ENCODE data around the gene CELF2. TPM values are rescaled to one million over a fixed set of nuclear protein-coding genes. Genes with fewer than 3 reads are reported as not detected.

Gene CELF2
- polyA plus RNA-seq, 2 donors: 2.2 to 4.0 TPM

DNA sequence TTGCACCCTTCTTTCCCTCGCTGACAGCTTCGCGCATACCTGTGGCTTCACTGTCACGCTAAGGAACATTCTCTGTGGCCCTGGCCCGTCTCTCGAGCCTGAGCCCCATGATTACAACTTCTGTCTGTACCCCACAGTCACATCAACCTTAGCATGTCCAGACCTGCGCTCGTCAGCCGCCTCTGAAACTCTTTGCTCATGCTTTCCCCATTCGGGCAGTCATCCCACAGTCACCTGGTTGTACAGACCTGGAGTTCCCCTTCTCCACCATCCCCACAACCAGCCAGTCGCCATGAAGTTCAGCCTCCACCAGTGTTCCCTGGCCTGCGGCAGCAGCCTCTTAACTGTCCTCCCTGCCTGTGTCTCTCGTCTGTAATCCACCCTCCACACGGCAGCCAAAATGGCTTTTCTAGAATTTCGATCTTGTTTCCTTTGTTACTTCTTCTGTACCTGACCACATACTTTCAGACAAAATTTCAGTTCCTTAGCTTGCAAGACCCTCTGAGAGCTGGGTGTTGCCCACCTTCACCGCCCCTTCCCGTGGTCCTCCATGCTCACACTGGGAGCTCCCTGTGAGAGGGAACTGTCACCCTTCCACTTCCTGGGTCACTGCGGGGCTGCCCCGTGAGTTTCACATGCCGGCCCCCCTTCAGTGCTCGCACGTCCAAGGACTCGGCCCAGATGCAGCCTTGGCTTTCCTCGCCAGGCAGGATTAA, 229.2 kb downstream of the CELF2 start:
- Histone ChIP-seq H3K9me3 (ENCODE audit: control insufficient read depth in 2 of 2, insufficient read depth in 1 of 2, low read depth in 1 of 2, low read length in 1 of 2) (no peaks in the 10 kb centered on the region), H3K27me3 (ENCODE audit: control insufficient read depth in 1 of 2, insufficient read depth in 2 of 2, low read length in 2 of 2) (no peaks in the 10 kb centered on the region), H3K27ac (ENCODE audit: low read depth in 2 of 2, low read length in 1 of 2) (no peak overlapping the region), H3K4me1 (ENCODE audit: control insufficient read depth in 2 of 2, insufficient read depth in 2 of 2, low read length in 1 of 2) (peaks cover 0 to 8% of the 10 kb centered on the region in 2 donors), H3K4me3 (ENCODE audit: low read depth in 1 of 2, low read length in 2 of 2) (no peak overlapping the region), H3K36me3 (ENCODE audit: control insufficient read depth in 2 of 2, insufficient read depth in 2 of 2, low read length in 1 of 2) (no peaks in the 10 kb centered on the region)
- WGBS, 2 donors: 91 to 92% methylated on average over 24 of the region's 24 CpGs

GRCh38 chr10:11249152-11249807, 231.6 kb downstream of the CELF2 start:
- Histone ChIP-seq H3K27ac (ENCODE audit: low read depth in 2 of 2, low read length in 1 of 2) (no peak overlapping the region), H3K4me1 (ENCODE audit: control insufficient read depth in 2 of 2, insufficient read depth in 2 of 2, low read length in 1 of 2) (no peaks in the 10 kb centered on the region), H3K4me3 (ENCODE audit: low read depth in 1 of 2, low read length in 2 of 2) (no peak overlapping the region), H3K27me3 (ENCODE audit: control insufficient read depth in 1 of 2, insufficient read depth in 2 of 2, low read length in 2 of 2) (no peaks in the 10 kb centered on the region), H3K36me3 (ENCODE audit: control insufficient read depth in 2 of 2, insufficient read depth in 2 of 2, low read length in 1 of 2) (no peaks in the 10 kb centered on the region), H3K9me3 (ENCODE audit: control insufficient read depth in 2 of 2, insufficient read depth in 1 of 2, low read depth in 1 of 2, low read length in 1 of 2) (no peaks in the 10 kb centered on the region)
- WGBS, 2 donors: 75 to 77% methylated on average over 10 of the region's 10 CpGs

GRCh38 chr10:11249808-11250195, 232.1 kb downstream of the CELF2 start:
- 79 to 82% methylated on average over 2 of the region's 2 CpGs for WGBS, 2 donors
- Histone ChIP-seq H3K36me3 (ENCODE audit: control insufficient read depth in 2 of 2, insufficient read depth in 2 of 2, low read length in 1 of 2) (peaks cover 0 to 2% of the 10 kb centered on the region in 2 donors), H3K9me3 (ENCODE audit: control insufficient read depth in 2 of 2, insufficient read depth in 1 of 2, low read depth in 1 of 2, low read length in 1 of 2) (no peaks in the 10 kb centered on the region), H3K4me1 (ENCODE audit: control insufficient read depth in 2 of 2, insufficient read depth in 2 of 2, low read length in 1 of 2) (no peaks in the 10 kb centered on the region), H3K27me3 (ENCODE audit: control insufficient read depth in 1 of 2, insufficient read depth in 2 of 2, low read length in 2 of 2) (no peaks in the 10 kb centered on the region), H3K4me3 (ENCODE audit: low read depth in 1 of 2, low read length in 2 of 2) (no peak overlapping the region), H3K27ac (ENCODE audit: low read depth in 2 of 2, low read length in 1 of 2) (no peak overlapping the region)

- H3K36me3 ChIP-seq (ENCODE audit: control insufficient read depth in 2 of 2, insufficient read depth in 2 of 2, low read length in 1 of 2): peaks cover 0 to 6% of the 10 kb centered on the region in 2 donors
- no peaks in the 10 kb centered on the region for H3K27me3 ChIP-seq (ENCODE audit: control insufficient read depth in 1 of 2, insufficient read depth in 2 of 2, low read length in 2 of 2)
- no peak overlapping the region for H3K4me3 ChIP-seq (ENCODE audit: low read depth in 1 of 2, low read length in 2 of 2)
- WGBS, 2 donors: 86 to 92% methylated on average over 5 of the region's 5 CpGs
- H3K9me3 ChIP-seq (ENCODE audit: control insufficient read depth in 2 of 2, insufficient read depth in 1 of 2, low read depth in 1 of 2, low read length in 1 of 2): no peaks in the 10 kb centered on the region
- no peak overlapping the region for H3K27ac ChIP-seq (ENCODE audit: low read depth in 2 of 2, low read length in 1 of 2)
- H3K4me1 ChIP-seq (ENCODE audit: control insufficient read depth in 2 of 2, insufficient read depth in 2 of 2, low read length in 1 of 2): peaks cover 0 to 2% of the 10 kb centered on the region in 2 donors
These were observed 232.6 kb downstream of the CELF2 start for GRCh38 chr10:11250304-11250703.

GRCh38 chr10:11252887-11253286, 235.2 kb downstream of the CELF2 start:
- peaks cover 0 to 4% of the 10 kb centered on the region in 2 donors for H3K4me1 ChIP-seq (ENCODE audit: control insufficient read depth in 2 of 2, insufficient read depth in 2 of 2, low read length in 1 of 2)
- no peak overlapping the region for H3K4me3 ChIP-seq (ENCODE audit: low read depth in 1 of 2, low read length in 2 of 2)
- no peaks in the 10 kb centered on the region for H3K9me3 ChIP-seq (ENCODE audit: control insufficient read depth in 2 of 2, insufficient read depth in 1 of 2, low read depth in 1 of 2, low read length in 1 of 2)
- WGBS, 2 donors: 83 to 84% methylated on average over 7 of the region's 7 CpGs
- peaks cover 0 to 10% of the 10 kb centered on the region in 2 donors for H3K36me3 ChIP-seq (ENCODE audit: control insufficient read depth in 2 of 2, insufficient read depth in 2 of 2, low read length in 1 of 2)
- H3K27me3 ChIP-seq (ENCODE audit: control insufficient read depth in 1 of 2, insufficient read depth in 2 of 2, low read length in 2 of 2): no peaks in the 10 kb centered on the region
- H3K27ac ChIP-seq (ENCODE audit: low read depth in 2 of 2, low read length in 1 of 2): no peak overlapping the region

- H3K36me3 ChIP-seq (ENCODE audit: control insufficient read depth in 2 of 2, insufficient read depth in 2 of 2, low read length in 1 of 2): peaks cover 0 to 11% of the 10 kb centered on the region in 2 donors
- WGBS, 2 donors: 90% methylated on average over 10 of the region's 10 CpGs
- no peak overlapping the region for H3K27ac ChIP-seq (ENCODE audit: low read depth in 2 of 2, low read length in 1 of 2)
- no peaks in the 10 kb centered on the region for H3K27me3 ChIP-seq (ENCODE audit: control insufficient read depth in 1 of 2, insufficient read depth in 2 of 2, low read length in 2 of 2)
- peaks cover 0 to 4% of the 10 kb centered on the region in 2 donors for H3K4me1 ChIP-seq (ENCODE audit: control insufficient read depth in 2 of 2, insufficient read depth in 2 of 2, low read length in 1 of 2)
- no peaks in the 10 kb centered on the region for H3K9me3 ChIP-seq (ENCODE audit: control insufficient read depth in 2 of 2, insufficient read depth in 1 of 2, low read depth in 1 of 2, low read length in 1 of 2)
- no peak overlapping the region for H3K4me3 ChIP-seq (ENCODE audit: low read depth in 1 of 2, low read length in 2 of 2)
These were observed 235.8 kb downstream of the CELF2 start for GRCh38 chr10:11253385-11254002.

DNA sequence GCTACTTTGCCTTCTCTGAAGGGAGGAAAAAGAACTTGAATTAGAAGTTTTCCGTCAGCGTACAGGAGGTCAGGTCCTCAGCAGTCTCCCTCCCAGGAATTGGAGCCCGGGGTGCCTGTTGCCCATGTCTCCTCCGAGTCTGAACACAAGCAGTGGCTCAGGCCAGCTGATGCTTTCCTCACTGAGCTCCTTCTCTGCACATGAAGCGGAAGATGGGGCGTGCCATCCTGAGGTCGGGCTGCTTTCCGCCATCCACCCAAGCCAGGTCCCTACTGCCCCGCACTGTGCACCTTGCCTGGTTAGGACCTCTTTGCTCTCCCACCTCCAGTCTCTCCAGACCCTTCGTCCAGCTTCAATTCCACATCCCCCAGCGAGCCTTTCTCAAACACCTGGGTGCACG, 237.5 kb downstream of the CELF2 start:
- WGBS, 2 donors: 95 to 97% methylated on average over 12 of the region's 12 CpGs
- Histone ChIP-seq H3K4me1 (ENCODE audit: control insufficient read depth in 2 of 2, insufficient read depth in 2 of 2, low read length in 1 of 2) (peaks cover 0 to 4% of the 10 kb centered on the region in 2 donors), H3K36me3 (ENCODE audit: control insufficient read depth in 2 of 2, insufficient read depth in 2 of 2, low read length in 1 of 2) (peaks cover 0 to 11% of the 10 kb centered on the region in 2 donors), H3K9me3 (ENCODE audit: control insufficient read depth in 2 of 2, insufficient read depth in 1 of 2, low read depth in 1 of 2, low read length in 1 of 2) (no peaks in the 10 kb centered on the region), H3K27me3 (ENCODE audit: control insufficient read depth in 1 of 2, insufficient read depth in 2 of 2, low read length in 2 of 2) (no peaks in the 10 kb centered on the region), H3K4me3 (ENCODE audit: low read depth in 1 of 2, low read length in 2 of 2) (no peak overlapping the region), H3K27ac (ENCODE audit: low read depth in 2 of 2, low read length in 1 of 2) (no peak overlapping the region)

- Histone ChIP-seq H3K27me3 (ENCODE audit: control insufficient read depth in 1 of 2, insufficient read depth in 2 of 2, low read length in 2 of 2) (no peaks in the 10 kb centered on the region), H3K27ac (ENCODE audit: low read depth in 2 of 2, low read length in 1 of 2) (no peak overlapping the region), H3K9me3 (ENCODE audit: control insufficient read depth in 2 of 2, insufficient read depth in 1 of 2, low read depth in 1 of 2, low read length in 1 of 2) (no peaks in the 10 kb centered on the region), H3K4me1 (ENCODE audit: control insufficient read depth in 2 of 2, insufficient read depth in 2 of 2, low read length in 1 of 2) (peaks cover 0 to 4% of the 10 kb centered on the region in 2 donors), H3K4me3 (ENCODE audit: low read depth in 1 of 2, low read length in 2 of 2) (no peak overlapping the region), H3K36me3 (ENCODE audit: control insufficient read depth in 2 of 2, insufficient read depth in 2 of 2, low read length in 1 of 2) (peaks cover 0 to 11% of the 10 kb centered on the region in 2 donors)
- WGBS, 2 donors: 69 to 82% methylated on average over 7 of the region's 7 CpGs
These were observed 238.2 kb downstream of the CELF2 start for GRCh38 chr10:11255796-11256444.

DNA sequence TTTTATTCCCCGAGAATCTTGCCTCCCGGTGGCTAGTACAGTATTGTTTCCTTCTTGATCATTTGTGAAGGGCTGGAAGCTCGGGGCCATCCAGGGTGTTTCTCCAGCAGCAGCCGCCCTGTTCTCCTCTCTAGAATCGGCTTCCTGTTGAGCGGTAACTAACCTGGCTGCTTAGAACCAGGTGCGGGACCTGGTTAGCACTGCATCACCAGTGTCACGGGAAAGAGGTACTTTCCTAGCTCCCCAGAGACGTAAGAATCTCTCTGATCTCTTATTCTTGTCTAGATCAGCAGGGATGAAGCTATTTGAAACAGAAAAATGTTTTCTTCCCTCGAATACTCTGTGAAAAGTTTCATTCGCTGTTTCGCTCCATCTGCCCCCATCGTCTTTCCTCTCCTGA, 239.2 kb downstream of the CELF2 start:
- Histone ChIP-seq H3K27ac (ENCODE audit: low read depth in 2 of 2, low read length in 1 of 2) (no peak overlapping the region), H3K4me3 (ENCODE audit: low read depth in 1 of 2, low read length in 2 of 2) (no peak overlapping the region), H3K9me3 (ENCODE audit: control insufficient read depth in 2 of 2, insufficient read depth in 1 of 2, low read depth in 1 of 2, low read length in 1 of 2) (no peaks in the 10 kb centered on the region), H3K4me1 (ENCODE audit: control insufficient read depth in 2 of 2, insufficient read depth in 2 of 2, low read length in 1 of 2) (peaks cover 0 to 4% of the 10 kb centered on the region in 2 donors), H3K27me3 (ENCODE audit: control insufficient read depth in 1 of 2, insufficient read depth in 2 of 2, low read length in 2 of 2) (no peaks in the 10 kb centered on the region), H3K36me3 (ENCODE audit: control insufficient read depth in 2 of 2, insufficient read depth in 2 of 2, low read length in 1 of 2) (peaks cover 0 to 13% of the 10 kb centered on the region in 2 donors)
- 71 to 89% methylated on average over 13 of the region's 13 CpGs for WGBS, 2 donors
